NCI-H2196 (cell line): ENCODE measurements around the gene GALNTL6.
A peak's percentile ranks its signal among the peaks of the same experiment; 100 is the strongest.
"Not testable (repeated sequence)": the region's sequence is repeated elsewhere in the genome, so short reads cannot be mapped to it uniquely, and the experiment has no call there.

Experiments
- DNase-seq: peaks from one replicate; lab custom pipeline; 2025; ENCODE audit not compliant: unreplicated experiment; lab: John Stamatoyannopoulos, UW

Gene GALNTL6

GRCh38 chr4:172786039-172786792, 973.0 kb downstream of the GALNTL6 start:
- no peak for DNase-seq

GRCh38 chr4:172787111-172787510, 973.9 kb downstream of the GALNTL6 start:
- DNase-seq, result no peak

DNA sequence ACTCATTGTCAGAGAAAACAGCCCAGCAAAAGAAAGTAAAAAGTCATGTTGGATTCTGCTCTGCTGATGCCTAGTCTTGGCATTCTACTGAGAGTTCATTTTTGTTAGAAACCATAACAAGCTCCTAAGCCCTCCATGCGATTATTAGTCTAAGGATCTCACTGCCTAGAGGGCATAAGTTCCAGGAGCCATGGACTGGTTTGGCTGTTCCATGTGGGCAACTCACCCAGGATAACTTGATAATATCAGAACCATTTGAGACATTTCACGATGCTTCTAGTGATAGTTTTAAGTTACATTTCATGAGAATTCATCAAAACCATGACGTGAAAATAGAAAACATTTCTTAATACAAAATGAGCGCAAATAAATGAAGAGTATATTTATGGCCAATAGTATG, 978.6 kb downstream of the GALNTL6 start:
- no peak for DNase-seq

- no peak for DNase-seq
Observed at GRCh38 chr4:172793565-172794306, 980.5 kb downstream of the GALNTL6 start.

- no peak for DNase-seq
Observed at GRCh38 chr4:172794307-172794703, 981.1 kb downstream of the GALNTL6 start.

GRCh38 chr4:172797281-172797680, 984.1 kb downstream of the GALNTL6 start:
- DNase-seq, result not testable (repeated sequence)

DNA sequence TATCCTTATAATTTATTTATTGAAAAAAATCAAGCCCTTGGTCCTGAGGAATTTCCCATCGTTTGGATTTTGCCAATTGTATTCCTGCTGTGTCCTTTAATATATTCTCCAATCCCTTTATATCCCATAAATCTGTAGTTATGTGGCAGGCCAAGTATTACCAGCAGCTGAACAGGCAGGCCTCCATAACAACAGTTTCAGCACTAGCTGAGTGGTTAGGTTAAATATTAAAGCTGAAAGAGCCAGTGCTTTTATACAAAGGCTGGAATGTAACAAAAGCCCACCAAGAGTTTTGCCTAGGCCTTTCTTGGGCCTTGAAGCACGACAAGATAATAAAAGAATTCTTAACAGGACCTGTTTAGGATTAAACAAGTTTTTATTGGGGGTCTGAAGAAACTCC, 988.8 kb downstream of the GALNTL6 start:
- no peak for DNase-seq

DNA sequence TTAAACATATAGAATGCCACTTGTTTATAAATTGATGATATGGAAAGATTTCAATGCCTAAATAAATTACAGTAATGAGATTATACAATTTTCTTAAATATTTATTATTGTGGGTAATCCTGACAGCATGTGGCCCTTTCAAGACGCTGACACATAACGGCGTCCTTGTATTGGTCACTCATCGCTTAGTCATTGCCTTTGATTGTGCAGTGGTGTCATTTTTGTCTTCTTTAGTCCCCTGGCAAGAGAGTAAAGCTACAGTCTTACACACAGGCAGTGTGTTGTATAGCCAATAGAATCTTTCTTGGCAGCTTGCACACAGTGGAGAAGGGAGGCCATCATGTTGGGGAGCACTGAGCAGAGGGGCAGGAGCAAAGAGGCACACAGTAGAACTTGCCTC, 993.6 kb downstream of the GALNTL6 start:
- DNase-seq, result no peak

- DNase-seq, result no peak
Observed at GRCh38 chr4:172808196-172808595, 995.0 kb downstream of the GALNTL6 start.

DNA sequence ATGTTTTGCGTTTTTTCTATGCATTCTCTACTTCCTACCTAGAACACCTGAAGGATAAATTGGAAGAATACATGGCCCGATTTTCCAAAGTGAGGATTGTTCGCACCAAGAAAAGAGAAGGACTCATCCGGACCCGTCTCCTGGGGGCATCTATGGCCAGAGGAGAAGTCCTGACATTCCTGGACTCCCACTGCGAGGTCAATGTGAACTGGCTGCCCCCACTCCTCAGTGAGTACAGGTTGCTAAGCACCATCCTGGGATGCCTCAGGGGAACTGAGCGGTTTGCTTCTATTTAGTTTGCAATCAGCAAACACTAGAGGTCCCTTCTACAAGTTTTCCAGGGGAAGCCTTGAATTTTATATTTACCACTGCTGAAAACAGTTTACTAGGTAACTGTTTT, 996.1 kb downstream of the GALNTL6 start:
- no peak for DNase-seq

DNA sequence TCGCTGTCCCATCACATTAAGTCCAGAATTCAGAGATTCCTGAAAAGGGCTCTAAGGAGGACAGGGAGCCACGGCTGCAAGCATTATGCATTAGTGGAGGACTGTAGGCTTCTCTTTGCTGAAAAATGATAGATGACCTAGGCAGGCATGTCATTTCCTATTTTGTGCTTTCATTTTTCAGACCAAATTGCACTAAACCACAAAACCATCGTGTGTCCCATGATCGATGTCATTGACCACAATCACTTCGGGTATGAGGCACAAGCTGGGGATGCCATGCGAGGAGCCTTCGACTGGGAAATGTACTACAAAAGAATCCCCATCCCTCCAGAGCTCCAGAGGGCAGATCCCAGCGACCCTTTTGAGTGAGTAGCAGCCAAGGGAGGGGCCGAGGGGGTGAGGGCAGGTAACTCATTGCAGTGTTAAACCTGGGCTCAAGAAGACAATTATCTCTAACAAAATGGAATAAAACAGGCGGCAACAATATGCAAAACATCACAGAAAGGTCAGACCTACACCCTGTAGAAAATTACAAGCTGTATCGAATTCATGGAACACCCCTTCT, 1000.2 kb downstream of the GALNTL6 start:
- no peak for DNase-seq

- DNase-seq, result no peak
Observed at GRCh38 chr4:172815499-172816164, 1002.4 kb downstream of the GALNTL6 start.

DNA sequence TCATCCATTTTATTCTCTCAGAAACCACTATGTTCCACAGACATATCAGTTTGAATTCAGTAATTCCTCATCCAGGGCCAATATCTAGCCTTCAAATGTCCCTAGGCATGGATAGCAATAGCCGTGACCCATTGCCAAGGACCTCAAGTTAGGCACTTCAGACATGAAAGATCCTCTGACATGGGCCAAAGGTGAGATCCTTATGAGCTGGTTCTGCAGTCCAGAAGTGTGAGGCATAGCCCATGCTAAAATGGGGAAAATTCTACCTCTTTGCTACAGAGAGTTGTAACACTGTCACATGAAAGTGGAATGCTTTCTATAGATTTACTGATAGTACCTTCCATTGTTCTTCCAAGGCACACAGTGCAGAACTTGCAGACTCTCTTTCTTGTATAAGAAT, 1005.7 kb downstream of the GALNTL6 start:
- no peak for DNase-seq

DNA sequence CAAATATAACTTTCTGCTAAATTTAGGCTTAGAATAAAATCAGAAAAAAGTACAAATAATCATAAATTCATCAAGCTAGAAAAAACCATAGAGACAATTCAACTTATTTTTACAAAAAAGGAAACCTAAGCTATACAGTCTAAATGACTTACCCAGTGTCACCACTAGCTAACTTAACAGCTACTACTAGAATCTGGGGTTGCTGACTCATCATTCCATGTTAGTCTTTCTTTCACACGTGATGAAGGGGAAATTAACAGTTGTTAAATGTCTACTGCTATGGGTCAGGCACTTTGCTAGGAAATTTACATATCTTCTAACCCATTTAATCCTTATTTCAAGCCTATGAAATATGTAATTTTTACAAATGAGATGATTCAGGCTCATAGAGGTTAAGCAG, 1006.1 kb downstream of the GALNTL6 start:
- no peak for DNase-seq

GRCh38 chr4:172822331-172822730, 1009.1 kb downstream of the GALNTL6 start:
- DNase-seq, result no peak

GRCh38 chr4:172826346-172826745, 1013.1 kb downstream of the GALNTL6 start:
- DNase-seq, result no peak

- no peak for DNase-seq
Observed at GRCh38 chr4:172826861-172827260, 1013.7 kb downstream of the GALNTL6 start.

DNA sequence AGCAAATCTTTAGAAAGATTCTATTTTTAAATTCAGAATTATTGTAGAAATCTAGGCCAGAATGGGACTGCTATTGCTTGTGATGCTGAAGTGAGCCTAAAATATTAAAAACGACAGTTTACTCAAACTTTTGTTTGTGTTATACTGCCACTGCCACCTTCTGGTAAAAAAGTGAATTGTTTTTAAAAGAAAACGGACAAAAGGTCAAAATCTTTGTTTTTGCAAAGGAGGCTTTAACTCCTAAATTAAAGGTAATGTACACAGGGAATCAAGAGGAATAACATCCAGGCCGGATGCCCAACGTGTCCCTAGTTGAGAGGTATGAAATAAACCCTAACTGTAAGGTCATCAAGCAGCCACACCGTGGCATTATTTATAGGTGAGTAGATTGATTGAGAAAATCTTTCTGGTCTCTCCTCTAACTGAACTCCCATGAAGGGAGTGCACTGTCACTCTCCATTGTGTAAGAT, 1017.1 kb downstream of the GALNTL6 start:
- DNase-seq, result peak; percentile 2

GRCh38 chr4:172836661-172837060, 1023.5 kb downstream of the GALNTL6 start:
- DNase-seq, result no peak

DNA sequence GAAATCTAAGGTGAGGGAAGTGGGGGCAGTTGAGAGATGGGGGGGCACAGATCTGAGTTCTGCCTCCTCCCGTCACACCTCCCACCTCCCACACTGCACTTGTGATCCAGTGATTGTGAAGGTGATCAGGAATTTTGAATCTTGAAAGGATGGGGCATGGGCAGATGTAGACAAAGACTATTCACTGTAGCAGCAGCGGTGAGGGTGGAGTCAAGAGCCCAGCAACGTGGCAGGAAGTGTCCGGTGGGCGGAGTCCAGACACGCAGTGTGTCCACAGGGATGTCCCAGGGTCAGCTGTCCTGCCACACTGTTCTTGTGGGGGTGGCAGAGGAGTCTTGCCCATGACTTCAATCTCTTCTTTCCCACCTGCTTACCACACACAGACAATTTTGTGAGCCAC, 1024.9 kb downstream of the GALNTL6 start:
- DNase-seq, result no peak

- no peak for DNase-seq
Observed at GRCh38 chr4:172838943-172839342, 1025.7 kb downstream of the GALNTL6 start.

DNA sequence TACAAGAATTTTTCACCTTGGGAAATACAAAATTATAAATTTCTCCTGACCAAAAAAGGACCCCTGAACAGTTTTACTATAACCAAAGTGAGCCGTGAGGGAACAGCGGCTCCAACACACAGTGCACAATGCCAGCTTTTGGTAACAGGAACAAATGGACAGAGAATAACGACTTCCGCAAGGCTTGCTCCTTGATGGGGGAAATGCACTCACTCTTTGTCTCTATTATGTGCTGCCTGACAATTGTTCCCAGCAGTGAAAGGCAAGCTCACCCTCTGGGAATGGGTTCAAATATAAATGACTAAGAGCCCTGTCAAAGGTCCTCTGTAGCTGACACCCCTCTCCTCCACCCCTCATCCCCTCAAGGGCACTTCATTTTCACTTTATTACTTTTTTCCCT, 1029.6 kb downstream of the GALNTL6 start:
- DNase-seq, result no peak
